Thyroid gland (tissue), 4 donors: ENCODE measurements around the gene AQP7.

Experiments
- POLR2A ChIP-seq, 2 donors: fragments of 450-650 bp; IDR thresholded peaks; one replicate each; pipeline ENCODE4 v1.6.1; 2017; ENCODE audit warnings: antibody characterized with exemption in 2 of 2, mild to moderate bottlenecking in 2 of 2, moderate library complexity in 1 of 2
- TF ChIP-seq, protein P1 (sequence below), 6 experiments: fragments of 200-600 bp in 3 of 6; fragments of 450-650 bp in 3 of 6; sonication (generic) in 3 of 6; IDR thresholded peaks; one replicate each; pipeline ENCODE4 v1.5.1; 2016 to 2019; ENCODE audit warnings: antibody characterized with exemption in 6 of 6, mild to moderate bottlenecking in 2 of 6, inconsistent platforms in 1 of 6, moderate library complexity in 1 of 6

DNA sequence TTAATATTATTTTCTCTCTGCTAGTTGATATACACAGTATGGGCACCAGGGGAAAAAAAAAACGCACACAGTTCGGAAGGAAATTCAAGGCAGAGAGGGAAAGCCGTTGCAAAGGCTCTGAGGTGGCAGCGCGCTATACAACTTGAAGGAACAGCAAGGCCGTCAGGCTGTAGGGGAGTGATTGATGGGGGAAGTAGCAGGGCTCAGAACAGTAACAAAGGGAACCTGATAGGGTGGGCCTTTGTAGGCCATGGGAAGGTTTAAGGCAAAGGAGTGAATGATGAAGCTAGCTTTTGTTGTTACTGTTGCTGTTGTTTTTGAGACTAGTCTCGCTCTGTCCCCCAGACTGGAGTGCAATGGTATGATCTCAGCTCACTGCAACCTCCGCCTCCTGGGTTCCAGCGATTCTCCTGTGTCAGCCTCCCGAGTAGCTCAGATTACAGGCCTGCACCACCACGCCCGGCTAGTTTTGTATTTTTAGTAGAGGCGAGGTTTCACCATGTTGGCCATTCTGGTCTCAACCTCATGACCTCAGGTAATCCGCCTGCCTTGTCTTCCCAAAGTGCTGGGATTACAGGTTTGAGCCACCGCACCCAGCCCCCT lies 27.0 kb downstream of the AQP7 start:
- TF ChIP-seq, protein P1, sequence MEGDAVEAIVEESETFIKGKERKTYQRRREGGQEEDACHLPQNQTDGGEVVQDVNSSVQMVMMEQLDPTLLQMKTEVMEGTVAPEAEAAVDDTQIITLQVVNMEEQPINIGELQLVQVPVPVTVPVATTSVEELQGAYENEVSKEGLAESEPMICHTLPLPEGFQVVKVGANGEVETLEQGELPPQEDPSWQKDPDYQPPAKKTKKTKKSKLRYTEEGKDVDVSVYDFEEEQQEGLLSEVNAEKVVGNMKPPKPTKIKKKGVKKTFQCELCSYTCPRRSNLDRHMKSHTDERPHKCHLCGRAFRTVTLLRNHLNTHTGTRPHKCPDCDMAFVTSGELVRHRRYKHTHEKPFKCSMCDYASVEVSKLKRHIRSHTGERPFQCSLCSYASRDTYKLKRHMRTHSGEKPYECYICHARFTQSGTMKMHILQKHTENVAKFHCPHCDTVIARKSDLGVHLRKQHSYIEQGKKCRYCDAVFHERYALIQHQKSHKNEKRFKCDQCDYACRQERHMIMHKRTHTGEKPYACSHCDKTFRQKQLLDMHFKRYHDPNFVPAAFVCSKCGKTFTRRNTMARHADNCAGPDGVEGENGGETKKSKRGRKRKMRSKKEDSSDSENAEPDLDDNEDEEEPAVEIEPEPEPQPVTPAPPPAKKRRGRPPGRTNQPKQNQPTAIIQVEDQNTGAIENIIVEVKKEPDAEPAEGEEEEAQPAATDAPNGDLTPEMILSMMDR (IDR thresholded peaks at IDR 0.05): peak in 2 of 6 experiments; percentile 9 to 11
- no peak for TF ChIP-seq POLR2A (IDR thresholded peaks at IDR 0.05)
